K562 (cell line): ENCODE measurements around the gene ARMH4.

Experiments
- CTCF ChIP-seq, 3 experiments: IDR thresholded peaks in 2 of 3; conservative IDR thresholded peaks in 1 of 3; 2 replicates each; pipeline ENCODE4 v1.5.1; 2011 to 2012; ENCODE audit warnings: low read length in 3 of 3, mild to moderate bottlenecking in 3 of 3, control low read depth in 2 of 3, improper control_type of control experiment in 1 of 3, inconsistent platforms in 1 of 3, low read depth in 1 of 3, mixed read lengths in 1 of 3, moderate library complexity in 1 of 3; ENCODE audit not compliant: insufficient read depth in 2 of 3
- EGR1 ChIP-seq: fragments of 450-650 bp; conservative IDR thresholded peaks from 2 replicates; pipeline ENCODE4 v1.6.1; 2017; ENCODE audit warnings: mild to moderate bottlenecking
- EP300 ChIP-seq: IDR thresholded peaks from 2 replicates; pipeline ENCODE4 v1.6.1; 2012; ENCODE audit warnings: low read length, improper control_type of control experiment
- ESRRA ChIP-seq: fragments of 450-650 bp; IDR thresholded peaks from 2 replicates; pipeline ENCODE4 v1.6.1; 2014; ENCODE audit warnings: low read depth, mild to moderate bottlenecking, moderate library complexity, borderline replicate concordance
- FOXK2 ChIP-seq, 2 experiments: fragments of 450-650 bp; IDR thresholded peaks in 1 of 2; conservative IDR thresholded peaks in 1 of 2; 2 replicates each; pipeline ENCODE4 v1.6.1; 2016; ENCODE audit warnings: low read depth in 2 of 2, mild to moderate bottlenecking in 1 of 2
- LEF1 ChIP-seq: fragments of 450-650 bp; IDR thresholded peaks from 2 replicates; pipeline ENCODE4 v1.6.1; 2016; ENCODE audit warnings: mild to moderate bottlenecking
- POLR2AphosphoS5 ChIP-seq: IDR thresholded peaks from 2 replicates; pipeline ENCODE4 v1.6.1; 2011; ENCODE audit warnings: mild to moderate bottlenecking, low read depth, low read length, moderate library complexity; ENCODE audit not compliant: control insufficient read depth, insufficient read depth
- SIX5 ChIP-seq, 2 experiments: IDR thresholded peaks; 2 replicates each; pipeline ENCODE4 v1.6.1; 2011; ENCODE audit warnings: low read length in 2 of 2, borderline replicate concordance in 1 of 2, low read depth in 1 of 2, mild to moderate bottlenecking in 1 of 2, moderate library complexity in 1 of 2; ENCODE audit not compliant: insufficient read depth in 1 of 2
- THRA ChIP-seq: fragments of 450-650 bp; IDR thresholded peaks from 2 replicates; pipeline ENCODE4 v1.6.1; 2017; ENCODE audit warnings: mild to moderate bottlenecking, moderate library complexity

- TF ChIP-seq FOXK2 (conservative IDR thresholded peaks at IDR 0.05 in 1 of 2, IDR thresholded peaks at IDR 0.05 in 1 of 2; ENCODE audit: low read depth in 2 of 2): no peak
- no peak for TF ChIP-seq LEF1
- no peak for TF ChIP-seq POLR2AphosphoS5
- TF ChIP-seq ESRRA: no peak
- no peak for TF ChIP-seq EGR1
- no peak for TF ChIP-seq EP300
- no peak for TF ChIP-seq CTCF (IDR thresholded peaks at IDR 0.05 in 2 of 3, conservative IDR thresholded peaks at IDR 0.05 in 1 of 3; ENCODE audit: insufficient read depth in 2 of 3, low read depth in 1 of 3, low read length in 3 of 3)
- no peak for TF ChIP-seq THRA
- no peak for TF ChIP-seq SIX5 (IDR thresholded peaks at IDR 0.05; ENCODE audit: borderline replicate concordance in 1 of 2, insufficient read depth in 1 of 2, low read depth in 1 of 2, low read length in 2 of 2)
Measured at GRCh38 chr14:58150243-58150805, 1.7 kb downstream of the ARMH4 start.
